Esophagus muscularis mucosa (tissue), 4 donors: ENCODE measurements around the gene PDCD5.

Source experiments
- CTCF ChIP-seq, 3 experiments: fragments of 200-600 bp in 2 of 3; fragments of 450-650 bp in 1 of 3; sonication (generic) in 2 of 3; IDR thresholded peaks; one replicate each; pipeline ENCODE4 v1.5.1; 2017 to 2019; ENCODE audit warnings: antibody characterized with exemption in 3 of 3, mild to moderate bottlenecking in 2 of 3, moderate library complexity in 1 of 3
- EP300 ChIP-seq: sonication (generic); formaldehyde crosslinking; IDR thresholded peaks from one replicate; pipeline ENCODE4 v1.6.1; 2017; ENCODE audit warnings: antibody characterized with exemption
- POLR2A ChIP-seq: fragments of 450-650 bp; IDR thresholded peaks from one replicate; pipeline ENCODE4 v1.6.1; 2017; ENCODE audit warnings: antibody characterized with exemption, moderate library complexity, mild to moderate bottlenecking, low read depth

- TF ChIP-seq CTCF (IDR thresholded peaks at IDR 0.05) = no peak
- no peak for TF ChIP-seq EP300
- TF ChIP-seq POLR2A = no peak
Observed at GRCh38 chr19:32576790-32577189, 4.2 kb upstream of the PDCD5 start.
